Lower leg skin (tissue), 4 donors: Measurements from ENCODE around the gene AGPAT4. TPM values are rescaled to one million over a fixed set of nuclear protein-coding genes. Genes with fewer than 3 reads are reported as not detected.

Experiments used
- DNase-seq, 2 donors: peaks; one replicate each; pipeline ENCODE4 v3.0.0-alpha.2; 2019; ENCODE audit warnings: low spot score in 2 of 2
- H3K4me3 ChIP-seq: fragments of 200-600 bp; sonication (generic); 2 replicates; pipeline ENCODE4 v1.5.1; 2017; ENCODE audit warnings: mild to moderate bottlenecking, low read depth; ENCODE audit not compliant: poor library complexity, severe bottlenecking
- CTCF ChIP-seq, 3 donors: fragments of 450-650 bp; IDR thresholded peaks; one replicate each; pipeline ENCODE4 v1.5.1; 2016; ENCODE audit warnings: antibody characterized with exemption in 3 of 3, mild to moderate bottlenecking in 3 of 3, moderate library complexity in 2 of 3
- POLR2A ChIP-seq, 2 donors: fragments of 450-650 bp; IDR thresholded peaks; one replicate each; pipeline ENCODE4 v1.6.1; 2016 to 2017; ENCODE audit warnings: antibody characterized with exemption in 2 of 2, mild to moderate bottlenecking in 1 of 2, moderate library complexity in 1 of 2
- WGBS, 2 donors: methylation state at CpG; one replicate each; pipeline ENCODE4 v1.1.5; 2018; 5-methylcytosine and 5-hydroxymethylcytosine counted together
- intact Hi-C: fragments of 100-400 bp; cut with DNase I; formaldehyde crosslinking; loops from one replicate; pipeline ENCODE4 v1.15.0; 2023; ENCODE audit warnings: low total_unique reads
- total RNA-seq, 4 donors: library from RNA; depleted of rRNA; stranded (reverse); fragments of >200 nt; gene quantifications; one replicate each; pipeline ENCODE4 v1.1.0, GENCODE V29; 2016

AGPAT4 gene
- total RNA-seq, 4 donors from 2014 or later = 0.44 to 2.0 (median 1.2) TPM

DNA sequence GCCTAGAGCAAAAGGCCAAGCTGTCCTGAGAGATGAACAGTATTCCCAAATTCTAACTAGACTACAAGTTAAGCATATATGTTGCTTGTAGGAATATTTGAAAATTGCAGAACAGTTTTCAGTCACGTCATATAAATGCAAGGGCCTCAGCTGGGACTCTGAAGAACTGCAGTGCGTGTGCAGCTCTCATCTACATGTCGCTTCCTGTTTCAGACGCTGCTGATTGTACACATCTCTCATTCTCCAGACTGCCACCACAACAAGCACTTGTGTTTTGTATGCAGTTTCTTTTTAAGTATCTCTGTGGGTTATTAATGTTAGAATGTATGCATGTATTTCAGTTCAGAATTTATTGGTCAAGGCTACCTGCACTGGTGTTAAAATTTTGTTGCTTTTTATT is 162.6 kb downstream of the AGPAT4 start:
- WGBS, 2 donors = 80 to 83% methylated on average over 4 of the region's 4 CpGs
- intact Hi-C loops = no loop called here
- H3K4me3 ChIP-seq = no peak overlapping the region

GRCh38 chr6:161110028-161110779 is 163.7 kb downstream of the AGPAT4 start:
- no peak for DNase-seq
- TF ChIP-seq CTCF (IDR thresholded peaks at IDR 0.05) = no peak
- TF ChIP-seq POLR2A (IDR thresholded peaks at IDR 0.05) = no peak
- intact Hi-C loops = no loop called here
- H3K4me3 ChIP-seq = no peak overlapping the region
- WGBS, 2 donors = 90 to 91% methylated on average over 14 of the region's 14 CpGs

More for the DNA sequence above, 162.6 kb downstream of the AGPAT4 start:
- TF ChIP-seq CTCF (IDR thresholded peaks at IDR 0.05) (no peak), POLR2A (IDR thresholded peaks at IDR 0.05) (no peak)
- no peak for DNase-seq

DNA sequence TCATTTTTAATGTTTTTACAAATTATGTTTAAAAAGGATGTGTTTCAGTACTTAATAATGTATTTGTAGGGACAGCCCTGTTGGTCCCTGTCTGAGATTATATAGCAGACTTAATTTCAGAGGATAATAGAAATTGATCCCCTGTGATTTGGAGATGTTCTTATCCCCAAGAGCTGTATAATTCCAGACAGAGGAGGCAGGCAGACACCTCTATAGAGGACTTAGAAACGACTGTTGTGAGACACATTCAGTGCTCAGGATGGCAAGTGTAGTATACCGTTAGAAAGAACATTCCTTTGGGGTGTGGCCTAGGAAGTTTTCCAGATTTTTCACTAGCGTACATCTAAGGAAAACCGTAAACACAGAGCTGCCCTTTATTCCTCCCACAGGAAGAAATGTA is 164.5 kb downstream of the AGPAT4 start:
- WGBS, 2 donors = 53 to 67% methylated on average over 4 of the region's 4 CpGs
- intact Hi-C loops = no loop called here
- no peak overlapping the region for H3K4me3 ChIP-seq
- TF ChIP-seq POLR2A (IDR thresholded peaks at IDR 0.05) (no peak), CTCF (IDR thresholded peaks at IDR 0.05) (no peak)
- DNase-seq = no peak

DNA sequence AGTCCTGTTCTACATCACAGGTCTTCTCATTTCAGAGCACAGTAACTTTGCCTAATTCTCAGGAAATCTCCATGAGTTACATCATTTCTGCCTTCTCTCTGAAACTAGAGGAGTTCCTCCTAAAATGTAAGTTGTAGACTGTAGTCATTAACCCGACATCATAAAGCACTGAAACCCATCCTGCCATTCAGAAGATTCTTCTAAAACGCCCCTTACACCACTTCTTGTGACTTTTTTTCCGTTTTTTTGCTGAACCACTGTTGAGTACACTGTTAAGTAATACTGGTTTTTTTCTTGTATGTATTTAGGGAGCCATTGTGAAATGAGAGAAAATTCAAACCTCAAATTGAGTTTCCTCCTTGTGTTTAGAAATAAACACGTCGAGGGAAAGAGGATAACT is 164.9 kb downstream of the AGPAT4 start:
- DNase-seq = no peak
- TF ChIP-seq CTCF (IDR thresholded peaks at IDR 0.05) = no peak
- H3K4me3 ChIP-seq = no peak overlapping the region
- intact Hi-C loops = no loop called here
- 87 to 88% methylated on average over 5 of the region's 5 CpGs for WGBS, 2 donors

DNA sequence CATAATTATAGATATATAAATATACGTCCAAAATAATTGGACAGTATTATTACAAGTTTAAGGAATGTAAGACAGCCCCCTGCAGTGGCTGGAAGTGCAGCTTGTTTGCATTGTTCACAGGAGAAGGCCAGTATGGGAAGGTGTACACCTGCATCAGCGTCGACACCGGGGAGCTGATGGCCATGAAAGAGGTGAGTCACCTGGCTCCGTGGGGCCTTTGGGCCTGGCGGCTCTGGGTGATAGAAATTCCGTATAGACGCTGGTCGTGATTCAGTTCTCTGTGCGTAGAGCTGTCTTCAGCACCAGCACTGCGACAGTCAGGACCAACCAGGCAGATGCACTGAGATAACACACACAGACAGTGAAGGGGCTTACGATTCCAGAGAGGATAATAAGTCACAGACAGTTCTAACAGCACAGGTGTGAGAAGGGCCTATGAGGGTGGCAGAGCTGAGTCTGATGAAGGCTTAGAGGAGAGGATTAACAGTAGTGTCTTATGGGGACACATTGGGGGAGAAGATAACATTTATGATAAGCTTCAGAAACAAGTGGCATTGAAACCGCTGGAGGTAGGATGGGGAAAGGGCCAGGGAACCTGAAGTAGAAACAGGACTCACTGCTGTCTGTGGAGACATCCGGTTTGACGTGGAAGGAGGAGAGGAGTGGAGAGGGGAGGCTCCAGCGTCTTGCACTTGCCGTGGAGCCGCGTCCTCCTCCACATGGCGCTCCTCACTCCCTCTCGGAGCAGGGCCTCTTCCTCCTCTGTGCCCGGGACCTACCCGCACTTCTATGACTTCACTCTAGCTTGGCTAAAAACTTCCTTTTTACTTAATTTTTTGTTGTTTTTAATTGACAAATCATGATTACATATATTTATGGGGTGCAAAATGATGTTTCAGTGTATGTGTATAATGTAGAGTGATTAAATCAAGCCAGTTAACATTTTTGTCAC is 165.8 kb downstream of the AGPAT4 start:
- no peak for DNase-seq
- intact Hi-C loops = no loop called here
- WGBS, 2 donors = 93% methylated on average over 23 of the region's 23 CpGs
- H3K4me3 ChIP-seq = no peak overlapping the region
- no peak for TF ChIP-seq CTCF (IDR thresholded peaks at IDR 0.05)
